DMS 273 treated with DMSO at 0.1 percent for 48 hours (cell line): Measurements from ENCODE around the gene KCNIP4.
"Not testable (repeated sequence)": the region's sequence is repeated elsewhere in the genome, so short reads cannot be mapped to it uniquely, and the experiment has no call there.

Experiments used
- DNase-seq: peaks from one replicate; lab custom pipeline; 2025; lab: John Stamatoyannopoulos, UW

The KCNIP4 gene

DNA sequence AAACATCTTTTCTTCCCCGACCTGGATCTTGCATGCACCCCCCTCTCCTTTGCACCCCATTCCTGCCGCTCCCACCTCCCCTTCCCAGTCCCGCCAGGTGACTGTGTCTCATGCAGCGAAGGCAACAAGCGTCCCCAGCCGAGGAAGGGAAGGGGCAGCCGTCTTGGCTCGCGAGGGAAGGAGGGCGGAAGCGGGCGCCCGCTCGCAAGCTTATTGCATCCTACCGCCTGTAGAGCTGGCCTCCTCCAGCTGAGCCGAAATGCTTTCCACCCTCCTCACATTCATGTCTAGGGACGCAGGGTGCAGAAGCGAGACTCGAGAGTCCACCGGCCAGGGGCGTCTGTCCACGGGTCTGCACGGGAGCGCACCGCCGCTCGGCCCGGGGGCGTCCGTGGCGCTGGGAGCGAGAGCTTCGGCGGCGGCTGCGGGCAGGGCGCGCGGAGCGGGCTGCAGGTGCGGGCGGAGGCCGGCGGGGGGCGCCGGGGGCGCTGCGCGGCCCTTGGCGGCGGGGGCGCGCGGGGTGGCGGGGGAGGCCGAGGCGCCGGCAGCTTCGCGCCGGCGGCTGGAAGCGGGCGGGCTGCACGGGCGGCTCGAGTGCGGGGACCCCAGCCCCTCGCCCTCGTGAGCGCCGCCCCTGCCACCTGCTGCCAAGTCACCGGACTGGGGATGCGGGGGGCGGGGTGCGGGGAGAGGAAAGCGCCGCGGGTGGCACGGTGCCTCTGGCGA lies at the start of gene KCNIP4:
KCNIP4 (minus strand) TSS at position 426 of the 726 bp plus-strand sequence.
- DNase-seq = no peak

DNA sequence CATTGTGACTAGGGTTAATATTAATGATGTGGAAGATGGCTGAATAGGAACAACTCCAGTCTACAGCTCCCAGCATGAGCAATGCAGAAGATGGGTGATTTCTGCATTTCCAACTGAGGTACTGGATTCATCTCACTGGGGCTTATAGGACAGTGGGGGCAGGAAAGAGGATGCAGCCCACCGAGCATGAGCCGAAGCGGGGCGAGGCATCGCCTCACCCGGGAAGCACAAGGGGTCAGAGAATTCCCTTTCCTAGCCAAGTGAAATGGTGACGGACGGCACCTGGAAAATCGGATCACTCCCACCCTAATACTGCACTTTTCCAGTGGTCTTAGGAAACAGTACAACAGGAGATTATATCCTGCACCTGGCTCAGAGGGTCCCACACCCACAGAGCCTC lies 48.0 kb upstream of the KCNIP4 start:
- not testable (repeated sequence) for DNase-seq

DNA sequence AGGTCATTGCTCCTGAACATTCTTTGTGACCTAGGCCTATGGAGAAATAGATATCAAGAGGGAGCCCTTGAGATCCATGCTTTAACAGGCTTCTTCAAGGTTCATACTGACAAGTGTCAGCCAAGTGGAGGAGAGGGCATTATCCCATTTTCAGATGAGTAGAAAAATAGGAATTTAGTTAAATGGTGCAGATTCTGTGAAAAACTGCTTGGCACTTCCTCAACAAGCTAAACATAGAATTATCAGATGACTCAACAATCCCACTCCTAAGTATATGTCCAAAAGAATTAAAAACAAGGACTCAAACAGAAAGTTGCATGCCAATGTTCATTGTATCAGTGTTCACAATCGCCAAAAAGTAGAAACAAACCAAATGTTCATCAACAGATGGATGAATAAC lies 43.8 kb upstream of the KCNIP4 start:
- no peak for DNase-seq

DNA sequence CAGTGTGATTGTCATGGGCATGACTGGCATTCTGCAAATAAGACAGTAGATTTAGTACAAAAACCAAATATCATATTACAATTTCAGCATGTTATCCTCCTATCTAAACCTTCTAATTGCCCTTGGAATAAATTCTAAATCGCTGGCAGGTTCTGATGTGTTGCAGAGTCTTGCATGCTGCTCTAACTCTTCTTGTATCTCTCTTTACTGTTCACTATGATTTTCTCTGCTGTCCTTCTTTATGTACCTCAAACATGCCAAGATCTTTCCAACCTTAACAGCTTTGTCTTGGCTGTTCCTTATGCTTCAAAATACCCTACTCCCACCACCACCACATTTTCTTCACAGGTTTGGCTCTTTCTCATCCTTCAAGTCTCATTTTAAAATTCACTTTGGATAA lies 43.0 kb upstream of the KCNIP4 start:
- no peak for DNase-seq

DNA sequence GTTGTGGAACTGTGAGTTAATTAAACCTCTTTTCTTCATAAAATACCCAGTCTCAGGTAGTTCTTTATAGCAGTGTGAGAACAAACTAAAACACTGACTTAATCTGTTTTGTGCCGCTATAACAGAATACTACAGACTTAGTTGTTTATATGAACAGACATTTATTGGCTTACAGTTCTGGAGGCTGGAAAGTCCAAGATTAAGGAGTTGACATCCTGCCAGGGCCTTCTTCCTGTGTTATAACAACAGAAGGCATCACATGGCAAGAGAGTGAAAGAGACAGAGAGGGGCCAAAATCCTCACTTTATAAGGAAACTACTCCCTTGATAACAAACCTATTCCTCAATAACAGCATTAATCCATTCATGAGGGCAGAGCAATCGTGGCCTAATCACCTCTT lies 42.5 kb upstream of the KCNIP4 start:
- no peak for DNase-seq

DNA sequence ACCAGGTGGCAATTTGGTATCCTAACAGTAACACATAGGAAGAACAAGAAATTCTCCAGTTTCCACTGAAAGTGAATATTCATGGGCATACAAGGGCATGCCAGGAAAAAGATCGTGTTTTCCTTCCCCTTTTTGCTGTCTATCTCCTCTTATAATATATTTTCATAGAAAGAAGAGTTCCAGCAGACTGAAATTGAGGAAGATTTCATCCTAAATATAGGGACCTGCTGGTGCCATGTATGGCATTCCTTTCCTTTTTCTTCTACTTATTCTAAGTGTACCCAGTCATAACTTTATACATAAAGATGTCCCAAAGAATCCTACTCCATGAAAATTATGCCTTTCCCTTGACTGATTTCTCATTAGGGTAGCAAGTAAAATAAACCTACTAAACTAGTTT lies 40.8 kb upstream of the KCNIP4 start:
- DNase-seq = no peak

DNA sequence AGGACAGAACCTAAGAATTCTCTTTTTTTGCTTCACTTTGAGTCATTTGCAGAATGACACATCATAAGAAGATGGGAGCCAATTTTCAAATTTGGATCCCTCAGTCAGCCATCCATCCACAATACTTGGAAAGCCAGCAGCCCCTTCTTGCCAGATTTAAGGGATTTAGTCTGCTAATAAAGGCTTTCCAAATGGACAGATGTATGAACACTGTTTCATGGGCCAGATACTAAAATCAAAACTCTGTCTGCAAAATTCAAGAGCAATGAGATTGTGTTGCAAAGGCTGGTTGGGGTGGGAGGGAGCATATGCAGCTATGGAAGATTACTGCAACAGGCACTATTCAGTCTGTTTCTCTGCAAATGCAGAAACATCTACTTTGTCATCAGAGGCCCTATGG lies 37.7 kb upstream of the KCNIP4 start:
- no peak for DNase-seq

DNA sequence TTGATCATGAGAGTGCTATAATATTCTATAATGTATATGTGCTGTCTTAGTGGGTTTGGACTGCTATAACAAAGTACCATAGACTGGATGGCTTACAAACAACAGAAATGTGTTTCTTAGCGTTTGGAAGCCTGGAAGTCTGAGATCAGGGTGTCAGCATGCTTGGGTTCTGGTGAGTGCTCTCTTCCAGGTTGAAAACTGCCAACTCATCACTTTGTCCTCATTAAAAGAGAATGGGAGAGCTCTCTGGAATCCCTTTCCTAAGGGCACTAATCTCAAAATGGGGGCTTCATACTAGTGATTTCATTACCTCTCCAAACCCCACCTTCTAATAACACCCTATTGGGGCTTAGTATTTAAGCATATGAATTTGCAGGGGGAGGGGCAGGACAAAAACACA lies 33.5 kb upstream of the KCNIP4 start:
- no peak for DNase-seq

DNA sequence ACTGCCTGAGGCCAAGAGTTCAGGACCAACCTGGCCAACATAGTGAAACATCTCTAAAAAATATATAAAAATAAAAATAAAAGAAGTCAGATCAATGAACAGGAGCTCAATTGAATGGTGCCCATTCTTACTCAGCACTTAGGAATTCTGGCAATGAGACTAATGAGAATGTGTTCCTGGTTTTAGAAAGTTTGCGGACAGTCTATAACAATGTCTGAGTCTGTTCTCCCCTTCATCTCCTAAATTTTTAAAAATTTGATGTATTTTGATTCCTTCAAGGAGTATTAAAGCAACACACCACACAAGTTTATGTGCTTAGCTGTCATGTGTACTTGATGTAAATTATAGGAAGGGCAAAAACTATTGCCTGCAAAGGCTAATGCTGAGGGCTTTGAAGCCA lies 30.6 kb upstream of the KCNIP4 start:
- DNase-seq = no peak

DNA sequence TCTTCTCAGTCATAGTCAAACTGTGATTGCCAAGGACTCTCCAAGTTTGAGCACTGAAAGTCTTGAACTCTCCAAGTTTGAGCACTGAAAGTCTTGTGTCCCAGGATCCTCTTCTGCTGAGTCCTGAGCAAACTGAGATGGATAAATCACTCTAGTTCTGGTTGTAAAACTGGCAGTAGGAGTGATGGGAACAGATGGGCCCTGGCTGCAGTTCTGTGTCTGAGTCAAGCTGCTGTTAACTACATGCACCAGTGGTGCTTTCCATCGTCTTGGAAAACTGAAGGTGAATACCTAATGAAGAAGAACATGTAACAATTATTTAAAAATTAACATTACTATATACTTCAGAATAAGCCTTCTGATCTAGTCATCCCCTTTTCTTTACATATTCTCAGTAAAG lies 27.6 kb upstream of the KCNIP4 start:
- no peak for DNase-seq

DNA sequence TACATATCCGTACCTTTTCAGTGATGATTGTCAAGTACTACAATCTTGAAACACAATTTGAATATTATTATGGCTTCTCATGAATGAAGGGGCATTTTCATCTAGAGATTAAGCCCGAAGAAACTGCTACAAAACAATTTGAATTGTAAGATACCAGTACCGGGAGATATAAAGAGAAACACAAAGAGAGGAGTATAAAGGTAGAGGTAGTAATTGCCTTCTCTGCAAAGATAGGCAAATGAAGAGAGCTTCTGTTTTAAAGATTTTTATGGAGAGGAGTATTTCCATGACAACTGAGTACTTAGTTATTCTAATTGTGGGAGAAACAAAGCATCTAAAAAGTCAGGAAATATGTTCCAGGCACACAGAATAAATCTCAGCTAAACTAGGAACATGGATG lies 25.3 kb upstream of the KCNIP4 start:
- no peak for DNase-seq

DNA sequence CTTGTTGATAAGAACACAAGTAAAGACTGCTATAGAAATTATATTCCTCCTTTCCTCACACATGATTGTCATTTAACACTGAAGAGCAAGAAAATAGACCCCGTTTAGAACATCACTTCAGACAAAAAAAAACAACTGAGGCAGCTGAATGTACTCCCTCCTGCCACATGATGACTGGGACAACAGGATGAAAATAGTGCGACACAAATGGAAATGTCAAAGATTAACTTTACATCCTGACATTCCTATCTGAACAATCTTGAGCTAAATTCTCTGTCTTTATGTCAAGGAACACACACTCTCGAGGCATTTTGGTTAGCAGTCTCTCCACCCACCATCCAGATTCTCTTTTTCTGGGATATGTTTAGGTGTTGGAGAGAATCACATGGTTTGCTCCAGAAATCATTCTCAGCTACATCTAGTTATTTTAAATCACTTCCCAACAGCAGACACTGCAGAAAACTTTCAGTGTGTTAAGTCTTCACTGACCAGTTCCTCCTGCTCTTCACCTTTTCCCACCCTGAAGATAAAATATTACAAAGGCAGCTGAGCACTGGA lies 16.3 kb upstream of the KCNIP4 start:
- no peak for DNase-seq

DNA sequence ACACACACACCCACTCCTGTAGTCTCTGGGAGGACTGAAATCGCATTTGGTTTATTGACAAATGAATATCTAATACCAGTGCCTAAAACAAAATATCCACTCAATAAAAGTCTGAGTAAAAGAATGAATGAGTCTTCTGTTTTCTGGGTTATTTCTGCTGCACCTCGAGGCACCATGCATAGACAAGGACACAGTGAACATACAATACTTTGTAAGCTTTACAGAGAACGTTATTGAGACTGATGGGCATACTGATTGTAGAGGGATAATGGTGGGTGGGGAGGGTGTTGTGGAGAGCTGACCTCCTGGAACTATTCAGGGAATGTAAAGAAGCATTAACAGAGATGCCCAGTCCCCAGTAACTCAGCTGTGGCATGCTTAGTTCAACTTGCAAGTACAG lies 14.1 kb upstream of the KCNIP4 start:
- no peak for DNase-seq

DNA sequence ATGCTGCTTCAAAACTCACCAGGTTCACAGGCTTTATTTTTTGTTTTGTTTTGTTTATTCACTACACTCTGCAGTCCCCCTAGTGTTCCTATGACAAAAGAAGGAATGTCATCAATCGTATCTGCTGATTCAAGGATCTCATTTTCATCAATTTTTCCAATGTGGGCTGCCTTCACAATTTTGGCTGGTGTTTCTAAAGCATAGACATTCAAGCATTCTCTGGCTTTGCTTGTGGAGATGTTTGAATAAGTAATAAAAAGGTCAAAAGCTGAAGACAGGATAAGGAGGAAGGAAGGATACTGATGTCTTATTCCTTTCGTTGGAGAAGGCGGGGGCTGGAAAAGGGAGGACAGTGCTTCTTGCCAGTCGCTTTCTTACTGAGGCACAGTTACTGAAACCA lies 12.2 kb upstream of the KCNIP4 start:
- DNase-seq = no peak

DNA sequence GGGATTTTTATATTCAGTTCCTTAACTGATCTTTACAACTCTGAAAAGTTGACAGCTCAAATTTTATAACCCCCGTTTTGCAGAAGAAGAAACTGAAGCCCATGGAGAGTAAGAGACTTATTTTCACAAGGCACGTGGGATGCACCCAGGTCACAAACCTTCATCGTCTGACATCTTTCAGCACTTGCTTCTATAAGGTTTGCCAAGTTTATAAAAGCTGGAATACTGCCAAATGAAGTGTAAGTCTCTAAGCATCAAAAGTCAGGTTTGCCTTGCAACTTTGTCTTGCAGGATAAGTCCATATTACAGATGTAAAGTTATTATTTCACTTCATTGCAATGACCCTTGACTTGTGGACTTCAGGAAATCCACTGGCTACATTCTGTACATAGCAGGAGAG lies 6.3 kb upstream of the KCNIP4 start:
- no peak for DNase-seq

DNA sequence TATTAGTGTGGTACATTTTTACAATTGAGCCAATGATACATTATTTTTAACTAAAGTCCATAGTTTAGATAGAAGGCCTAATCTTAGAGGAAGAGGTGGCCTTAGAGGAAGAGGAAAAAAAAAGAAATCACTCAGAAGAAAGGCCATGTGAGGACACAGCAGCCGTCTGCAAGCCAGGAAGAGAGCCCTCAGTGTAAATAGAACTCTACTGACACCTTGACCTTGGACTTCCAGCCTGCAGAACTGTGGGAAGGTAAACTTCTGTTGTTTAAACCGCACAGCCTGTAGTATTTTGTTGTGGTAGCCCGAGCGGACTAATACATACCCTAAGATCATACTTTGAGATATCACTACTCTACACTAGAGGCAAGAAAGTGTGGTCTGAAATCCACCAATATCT lies 5.1 kb upstream of the KCNIP4 start:
- no peak for DNase-seq

DNA sequence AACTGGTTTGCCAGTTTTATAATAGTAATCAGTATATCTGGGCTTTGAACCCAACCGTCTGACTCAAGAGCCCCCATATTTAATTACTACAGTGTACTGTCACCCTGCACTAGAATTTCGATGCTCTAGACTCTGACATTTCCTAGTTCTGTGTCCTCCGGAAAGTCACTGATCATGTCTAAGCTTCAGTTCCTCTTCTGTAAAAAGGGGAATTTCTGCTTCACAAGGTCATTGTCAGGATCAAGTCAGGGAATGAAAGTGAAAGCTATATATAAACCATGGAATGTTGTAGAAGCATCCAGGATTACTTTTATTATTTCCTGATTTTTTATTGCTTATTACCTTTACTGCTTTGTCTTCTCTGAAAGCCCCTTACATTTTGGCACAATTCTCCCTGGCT lies 4.0 kb upstream of the KCNIP4 start:
- no peak for DNase-seq

DNA sequence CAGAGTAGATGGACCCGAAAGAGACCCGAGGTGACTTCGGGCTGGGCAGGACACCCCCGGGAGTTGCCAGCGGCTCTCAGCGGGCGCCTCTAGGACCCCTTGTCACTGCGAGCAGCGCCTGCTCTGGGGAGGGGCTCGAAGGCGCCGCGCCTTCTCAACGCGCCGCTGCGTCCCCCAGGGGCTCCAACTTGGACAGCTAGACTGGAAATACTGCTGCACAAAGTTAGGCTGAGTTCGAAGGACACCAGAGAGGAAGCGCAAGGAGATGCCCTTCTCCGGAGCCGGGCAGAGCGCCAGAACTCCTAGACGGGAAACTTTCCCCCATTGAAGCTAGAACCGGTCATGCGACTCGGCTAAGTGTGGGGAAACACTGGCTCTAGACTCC lies 493 bp upstream of the KCNIP4 start:
- DNase-seq = no peak

DNA sequence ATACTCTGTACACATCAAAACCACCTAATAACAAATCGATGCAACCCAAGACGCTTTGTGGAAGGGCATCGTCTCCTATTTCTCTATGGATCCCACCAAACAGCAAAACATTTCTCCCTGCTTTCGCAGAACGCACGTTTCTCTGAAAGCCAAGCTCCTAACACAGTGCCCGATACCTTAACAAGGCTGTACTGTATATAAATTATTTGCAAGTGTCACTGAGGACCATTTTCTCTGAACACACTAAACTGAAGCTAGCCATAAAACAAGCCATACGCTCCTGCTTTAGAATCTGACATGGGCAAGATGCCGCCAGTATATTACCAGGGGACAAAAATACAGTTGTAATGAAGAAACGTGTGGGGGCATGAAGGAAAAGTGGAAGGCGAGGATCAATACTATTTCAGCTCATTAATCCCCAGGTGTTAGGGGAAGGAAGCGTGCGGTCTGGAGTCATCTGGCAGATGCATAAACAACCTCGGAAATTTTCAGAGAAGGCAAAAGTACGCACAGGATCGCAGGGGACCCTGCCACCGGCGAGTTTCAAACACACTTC lies 703 bp downstream of the KCNIP4 start:
- DNase-seq = no peak

DNA sequence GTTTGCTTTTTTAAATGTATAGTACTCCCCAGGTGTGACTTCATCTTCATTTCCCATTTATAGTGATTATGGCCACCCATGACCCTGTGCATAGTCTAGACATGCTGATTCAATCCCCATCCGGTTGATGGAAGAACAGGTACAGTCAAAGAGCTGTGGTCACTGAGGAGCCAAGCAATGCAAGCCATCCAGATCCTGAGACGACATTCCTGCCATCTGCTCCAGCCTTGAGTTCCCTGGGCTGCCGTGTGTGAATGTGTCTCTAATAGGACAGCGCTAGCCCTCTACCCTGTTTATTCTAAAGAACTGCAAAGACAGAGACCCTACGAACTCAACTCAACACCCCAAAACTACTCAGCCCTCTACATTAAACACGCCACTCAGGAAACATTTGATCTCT lies 1.7 kb downstream of the KCNIP4 start:
- DNase-seq = no peak

DNA sequence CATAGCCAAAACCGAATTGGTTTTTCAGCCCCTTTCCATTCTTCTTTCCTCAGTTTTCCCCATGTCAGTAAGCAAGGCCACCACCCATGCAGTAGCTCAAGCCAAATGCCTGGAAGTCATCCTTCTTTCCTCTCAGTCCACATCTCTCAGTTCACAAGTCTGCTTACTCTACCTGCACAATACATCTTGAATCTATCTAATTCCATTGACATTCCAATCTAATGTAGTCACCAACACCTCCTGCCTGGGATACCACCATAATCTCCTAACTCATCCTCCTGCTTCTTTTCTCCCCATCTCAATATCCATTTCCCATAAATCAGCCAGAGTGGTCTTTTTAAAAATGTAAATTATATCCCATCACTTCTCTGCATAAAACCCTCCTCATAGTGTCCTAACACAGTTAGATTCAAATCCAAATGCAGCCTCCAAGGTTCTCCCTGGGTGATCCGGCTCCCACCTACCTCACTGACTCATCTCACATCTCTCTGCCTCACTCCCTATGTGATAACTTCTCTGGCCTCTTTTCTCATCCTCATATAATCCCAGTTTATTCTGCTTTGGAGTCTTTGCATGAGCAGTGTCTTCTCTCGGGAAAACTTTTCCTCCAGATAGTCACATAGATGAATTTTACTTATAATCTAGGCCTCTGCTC lies 26.9 kb downstream of the KCNIP4 start:
- no peak for DNase-seq

DNA sequence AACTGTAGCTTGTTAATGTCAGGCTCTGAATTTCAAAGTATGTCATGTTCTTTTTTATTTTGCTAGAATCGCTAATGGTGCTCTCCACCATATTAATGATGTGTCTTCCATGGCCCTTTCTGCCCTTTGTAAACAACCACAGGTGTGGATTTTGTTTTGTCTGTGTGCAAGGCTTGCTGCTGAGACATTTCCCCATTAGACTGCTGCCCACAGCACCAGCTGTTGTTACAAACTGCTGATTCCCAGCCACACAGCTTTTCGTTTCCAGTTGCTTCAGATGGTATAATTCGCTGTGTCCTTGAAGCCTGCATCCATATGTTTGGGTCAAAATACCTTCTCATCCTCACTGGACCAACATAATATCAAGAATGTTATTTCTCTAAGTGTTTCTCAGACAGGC lies 32.8 kb downstream of the KCNIP4 start:
- DNase-seq = no peak

DNA sequence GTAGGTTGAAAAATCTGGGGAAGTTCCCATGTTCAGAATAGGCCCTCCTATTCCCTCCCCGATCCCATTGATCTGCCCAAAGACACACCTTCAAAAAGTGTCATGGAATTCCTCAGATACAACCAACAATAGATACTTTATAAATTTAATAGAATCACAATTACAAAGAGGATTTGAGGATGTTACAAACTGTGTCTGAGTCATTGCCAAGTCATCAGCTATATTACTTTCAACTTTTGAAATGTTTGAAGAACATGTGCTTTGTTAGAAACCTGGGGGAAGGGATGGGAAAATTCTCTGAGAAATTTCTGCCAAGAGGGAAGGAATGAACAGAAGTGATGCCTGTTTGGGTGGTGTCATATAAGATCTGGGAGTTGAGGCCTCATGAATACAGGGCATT lies 46.7 kb downstream of the KCNIP4 start:
- DNase-seq = no peak

DNA sequence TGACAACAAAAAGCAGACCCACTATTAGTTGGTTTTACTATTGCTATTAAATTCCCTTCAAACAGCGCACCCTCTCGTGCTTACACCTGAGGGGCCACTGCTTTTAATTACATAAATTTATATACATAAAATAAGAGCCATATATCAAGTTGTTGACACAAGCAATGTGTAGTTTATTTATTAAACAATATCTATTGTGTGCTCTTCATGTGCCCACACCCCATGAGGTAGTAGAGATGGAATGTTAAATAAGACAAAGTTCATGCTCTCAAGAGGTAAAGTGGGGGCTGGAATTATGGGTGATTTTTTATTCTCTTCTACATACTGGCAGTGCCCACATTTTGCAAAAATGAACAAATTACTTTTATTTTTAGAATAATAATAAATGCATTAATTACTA lies 47.3 kb downstream of the KCNIP4 start:
- DNase-seq = no peak
